CD4-positive, alpha-beta T cell (primary cell): ENCODE measurements around the gene IRX2. TPM values are rescaled to one million over a fixed set of nuclear protein-coding genes. Genes with fewer than 3 reads are reported as not detected.

Source experiments
- ATAC-seq: fragments of 200-7000 bp; cut with Tn5 transposase; one replicate; pipeline ENCODE4 v1.10.0; 2022; ENCODE audit warnings: mild to moderate bottlenecking; ENCODE audit not compliant: poor library complexity
- CTCF ChIA-PET: fragments of 350-600 bp; sonication (Branson Sonifier 250); formaldehyde crosslinking; loops from one replicate; lab custom pipeline; 2021; ENCODE audit warnings: antibody characterized with exemption, inconsistent platforms; lab: Charles Lee
- POLR2A ChIA-PET: fragments of 350-600 bp; sonication (Branson Sonifier 250); formaldehyde crosslinking; loops from one replicate; lab custom pipeline; 2021; ENCODE audit warnings: antibody characterized with exemption, inconsistent platforms; lab: Charles Lee
- DNase-seq, 14 experiments: peaks; one replicate each; pipeline ENCODE4 v3.0.0-alpha.2; 2013 to 2020; ENCODE audit warnings: mixed read lengths in 2 of 14
- H3K27ac ChIP-seq, 2 donors: one replicate each; pipeline versions ENCODE4 v1.5.1 to v1.7.0; 2013; ENCODE audit warnings: low read length in 2 of 2, low read depth in 1 of 2, mild to moderate bottlenecking in 1 of 2
- H3K27me3 ChIP-seq, 2 experiments: 1 replicate in 1 of 2; 2 replicates in 1 of 2; pipeline versions ENCODE4 v1.6.1 to v1.7.0; 2013; ENCODE audit warnings: low read length in 2 of 2, control low read depth in 1 of 2, mild to moderate bottlenecking in 1 of 2, moderate library complexity in 1 of 2; ENCODE audit not compliant: insufficient read depth in 2 of 2, control insufficient read depth in 1 of 2
- H3K36me3 ChIP-seq: one replicate; pipeline ENCODE4 v1.6.1; 2013; ENCODE audit warnings: low read length, control low read depth; ENCODE audit not compliant: insufficient read depth
- H3K4me1 ChIP-seq: one replicate; pipeline ENCODE4 v1.6.1; 2013; ENCODE audit warnings: low read length, control low read depth; ENCODE audit not compliant: insufficient read depth
- H3K4me3 ChIP-seq: one replicate; pipeline ENCODE4 v1.5.1; 2013; ENCODE audit warnings: mild to moderate bottlenecking, low read length, moderate library complexity
- H3K9me3 ChIP-seq, 2 experiments: 1 replicate in 1 of 2; 2 replicates in 1 of 2; pipeline versions ENCODE4 v1.6.1 to v1.7.0; 2013; ENCODE audit warnings: low read length in 2 of 2, mild to moderate bottlenecking in 2 of 2, control low read depth in 1 of 2, moderate library complexity in 1 of 2; ENCODE audit not compliant: control insufficient read depth in 1 of 2, insufficient read depth in 1 of 2
- H3K27ac Mint-ChIP-seq: one replicate; pipeline ENCODE4 v1.8.0; 2020; ENCODE audit warnings: mixed read lengths
- H3K27me3 Mint-ChIP-seq: one replicate; pipeline ENCODE4 v1.8.0; 2021; ENCODE audit warnings: mixed read lengths
- H3K36me3 Mint-ChIP-seq: one replicate; pipeline ENCODE4 v1.8.0; 2021; ENCODE audit warnings: low read depth, mixed read lengths
- H3K4me1 Mint-ChIP-seq: one replicate; pipeline ENCODE4 v1.8.0; 2021; ENCODE audit warnings: low read depth, mixed read lengths
- H3K4me3 Mint-ChIP-seq: one replicate; pipeline ENCODE4 v1.8.0; 2020; ENCODE audit warnings: mild to moderate bottlenecking, mixed read lengths
- H3K9me3 Mint-ChIP-seq: one replicate; pipeline ENCODE4 v1.8.0; 2020; ENCODE audit warnings: mixed read lengths
- CTCF ChIP-seq: fragments of 200-600 bp; IDR thresholded peaks from one replicate; pipeline ENCODE4 v1.8.0; 2022; ENCODE audit warnings: antibody characterized with exemption, mild to moderate bottlenecking
- intact Hi-C, 2 experiments: fragments of 100-400 bp; cut with DNase I in 1 of 2; cut with micrococcal nuclease in 1 of 2; formaldehyde crosslinking; loops; one replicate each; pipeline versions ENCODE4 v1.15.1 to v1.9.0; 2023 to 2025; cut with DNase I, micrococcal nuclease
- total RNA-seq, 174 experiments: library from RNA in 2 of 174; stranded (reverse) in 2 of 174; gene quantifications; one replicate each; pipeline ENCODE4 v1.2.3 and lab custom pipeline; 2021 to 2026

The IRX2 gene
- total RNA-seq, 2 experiments from 2014 or later = not detected

- Histone ChIP-seq H3K36me3 (no peaks in the 10 kb centered on the region), H3K4me1 (peaks cover 3% of the 10 kb centered on the region), H3K27me3 (peaks cover 55 to 74% of the 10 kb centered on the region in 2 experiments), H3K4me3 (no peak overlapping the region), H3K9me3 (peaks cover 0 to 60% of the 10 kb centered on the region in 2 experiments), H3K27ac (no peak overlapping the region)
- no peak for ATAC-seq
- ChIA-PET CTCF (no interaction called here), POLR2A (no interaction called here)
- intact Hi-C loops = no loop called here
- no peak for TF ChIP-seq CTCF
- Mint-ChIP-seq H3K4me1 (peaks cover 12% of the 10 kb centered on the region), H3K4me3 (no peak overlapping the region), H3K27ac (no peak overlapping the region), H3K36me3 (no peaks in the 10 kb centered on the region), H3K27me3 (peaks cover 59% of the 10 kb centered on the region), H3K9me3 (no peaks in the 10 kb centered on the region)
- no peak for DNase-seq
Measured at GRCh38 chr5:2752821-2753439, 1.5 kb upstream of the IRX2 start.

GRCh38 chr5:2752059-2752820 lies 763 bp upstream of the IRX2 start:
- no peak overlapping the region for H3K27ac Mint-ChIP-seq
- Histone ChIP-seq H3K27me3 (peaks cover 55 to 74% of the 10 kb centered on the region in 2 experiments), H3K4me3 (no peak overlapping the region), H3K36me3 (no peaks in the 10 kb centered on the region), H3K9me3 (peaks cover 0 to 59% of the 10 kb centered on the region in 2 experiments), H3K4me1 (peaks cover 3% of the 10 kb centered on the region), H3K27ac (no peak overlapping the region)
- intact Hi-C loops = no loop called here
- TF ChIP-seq CTCF = no peak
- ATAC-seq (no peak), DNase-seq (no peak)
- peaks cover 12% of the 10 kb centered on the region for H3K4me1 Mint-ChIP-seq
- peaks cover 58% of the 10 kb centered on the region for H3K27me3 Mint-ChIP-seq
- no peaks in the 10 kb centered on the region for H3K36me3 Mint-ChIP-seq
- CTCF ChIA-PET = no interaction called here
- no peak overlapping the region for H3K4me3 Mint-ChIP-seq
- POLR2A ChIA-PET = no interaction called here
- H3K9me3 Mint-ChIP-seq = no peaks in the 10 kb centered on the region

- peaks cover 8% of the 10 kb centered on the region for H3K4me1 Mint-ChIP-seq
- Histone ChIP-seq H3K36me3 (no peaks in the 10 kb centered on the region), H3K27me3 (peaks cover 45 to 72% of the 10 kb centered on the region in 2 experiments), H3K4me1 (peaks cover 3% of the 10 kb centered on the region), H3K27ac (no peak overlapping the region), H3K4me3 (no peak overlapping the region), H3K9me3 (peaks cover 0 to 48% of the 10 kb centered on the region in 2 experiments)
- H3K27me3 Mint-ChIP-seq = peaks cover 58% of the 10 kb centered on the region
- H3K4me3 Mint-ChIP-seq = no peak overlapping the region
- ChIA-PET POLR2A (no interaction called here), CTCF (no interaction called here)
- no peaks in the 10 kb centered on the region for H3K9me3 Mint-ChIP-seq
- no peak for TF ChIP-seq CTCF
- H3K36me3 Mint-ChIP-seq = no peaks in the 10 kb centered on the region
- intact Hi-C loops = no loop called here
- no peak for ATAC-seq
- no peak overlapping the region for H3K27ac Mint-ChIP-seq
- DNase-seq = no peak
Measured at GRCh38 chr5:2750758-2751464, 566 bp downstream of the IRX2 start.
